Mesothelial cell of epicardium (in vitro differentiated cells): Measurements from ENCODE around the gene DAB2IP. TPM values are rescaled to one million over a fixed set of nuclear protein-coding genes. Genes with fewer than 3 reads are reported as not detected.

Source experiments
- DNase-seq, 2 experiments: peaks; one replicate each; pipeline ENCODE4 v3.0.0; 2021; ENCODE audit warnings: low spot score in 2 of 2; ENCODE audit not compliant: unreplicated experiment in 2 of 2
- H3K27ac Mint-ChIP-seq: 2 replicates; pipeline ENCODE4 v1.8.0; 2021; ENCODE audit warnings: mixed read lengths
- H3K27me3 Mint-ChIP-seq: 2 replicates; pipeline ENCODE4 v1.8.0; 2021; ENCODE audit warnings: low read depth, mixed read lengths
- H3K36me3 Mint-ChIP-seq: 2 replicates; pipeline ENCODE4 v1.8.0; 2021; ENCODE audit warnings: mixed read lengths
- H3K4me1 Mint-ChIP-seq: 2 replicates; pipeline ENCODE4 v1.8.0; 2021; ENCODE audit warnings: mixed read lengths
- H3K4me3 Mint-ChIP-seq: 2 replicates; pipeline ENCODE4 v1.8.0; 2021; ENCODE audit warnings: mild to moderate bottlenecking, moderate library complexity, mixed read lengths
- H3K9me3 Mint-ChIP-seq: 2 replicates; pipeline ENCODE4 v1.8.0; 2021; ENCODE audit warnings: mixed read lengths
- CTCF ChIP-seq: fragments of 200-600 bp; sonication (generic); IDR thresholded peaks from one replicate; pipeline ENCODE4 v1.5.0; 2021; ENCODE audit warnings: antibody characterized with exemption; ENCODE audit not compliant: unreplicated experiment
- total RNA-seq: library from RNA; stranded (reverse); gene quantifications from 3 replicates; pipeline ENCODE4 v1.2.1, GENCODE V29; 2021

DAB2IP gene
- total RNA-seq, 1 donor from 2014 or later = 75.7 TPM

DNA sequence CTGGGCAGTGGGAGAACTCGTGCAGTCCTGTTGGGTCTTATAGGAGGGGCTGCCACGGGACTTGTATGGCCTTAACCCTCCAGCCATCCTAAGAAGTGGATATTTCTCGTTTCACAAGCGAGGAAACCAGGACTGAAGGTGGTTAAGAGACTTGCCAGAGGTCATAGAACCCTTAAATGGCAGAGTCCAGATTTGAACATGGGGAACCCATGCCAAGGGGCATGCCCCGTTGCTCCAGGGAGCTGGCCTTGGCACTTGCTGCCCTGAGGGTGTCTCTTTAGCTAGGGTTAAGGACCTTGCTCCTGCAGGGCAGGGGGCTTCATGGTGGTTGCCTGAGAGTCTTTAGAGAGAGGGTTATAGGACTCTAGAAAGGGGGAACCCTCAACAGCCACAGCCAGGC lies 63.4 kb downstream of the DAB2IP start:
- Mint-ChIP-seq H3K27me3 (no peaks in the 10 kb centered on the region), H3K9me3 (no peaks in the 10 kb centered on the region), H3K27ac (no peak overlapping the region), H3K36me3 (peaks cover 3% of the 10 kb centered on the region), H3K4me3 (no peak overlapping the region), H3K4me1 (peaks cover 16% of the 10 kb centered on the region)
- TF ChIP-seq CTCF = no peak
- DNase-seq = no peak

GRCh38 chr9:121717141-121717991 lies 65.9 kb downstream of the DAB2IP start:
- Mint-ChIP-seq H3K36me3 (peaks cover 3% of the 10 kb centered on the region), H3K4me1 (peaks cover 21% of the 10 kb centered on the region), H3K27me3 (no peaks in the 10 kb centered on the region), H3K4me3 (no peak overlapping the region), H3K9me3 (no peaks in the 10 kb centered on the region), H3K27ac (peak overlapping the region; percentile 82)
- no peak for DNase-seq
- no peak for TF ChIP-seq CTCF

- Mint-ChIP-seq H3K27ac (peak overlapping the region; percentile 82), H3K4me1 (peaks cover 22% of the 10 kb centered on the region), H3K4me3 (no peak overlapping the region), H3K9me3 (no peaks in the 10 kb centered on the region), H3K36me3 (peaks cover 3% of the 10 kb centered on the region), H3K27me3 (no peaks in the 10 kb centered on the region)
- DNase-seq = no peak
- TF ChIP-seq CTCF = no peak
These were observed 66.7 kb downstream of the DAB2IP start for GRCh38 chr9:121718084-121718483.

- peaks cover 22% of the 10 kb centered on the region for H3K4me1 Mint-ChIP-seq
- H3K9me3 Mint-ChIP-seq = no peaks in the 10 kb centered on the region
- H3K4me3 Mint-ChIP-seq = no peak overlapping the region
- no peaks in the 10 kb centered on the region for H3K27me3 Mint-ChIP-seq
- no peak for TF ChIP-seq CTCF
- H3K27ac Mint-ChIP-seq = peak overlapping the region; percentile 19
- no peak for DNase-seq
- H3K36me3 Mint-ChIP-seq = peaks cover 3% of the 10 kb centered on the region
These were observed 67.1 kb downstream of the DAB2IP start for GRCh38 chr9:121718501-121718900.

DNA sequence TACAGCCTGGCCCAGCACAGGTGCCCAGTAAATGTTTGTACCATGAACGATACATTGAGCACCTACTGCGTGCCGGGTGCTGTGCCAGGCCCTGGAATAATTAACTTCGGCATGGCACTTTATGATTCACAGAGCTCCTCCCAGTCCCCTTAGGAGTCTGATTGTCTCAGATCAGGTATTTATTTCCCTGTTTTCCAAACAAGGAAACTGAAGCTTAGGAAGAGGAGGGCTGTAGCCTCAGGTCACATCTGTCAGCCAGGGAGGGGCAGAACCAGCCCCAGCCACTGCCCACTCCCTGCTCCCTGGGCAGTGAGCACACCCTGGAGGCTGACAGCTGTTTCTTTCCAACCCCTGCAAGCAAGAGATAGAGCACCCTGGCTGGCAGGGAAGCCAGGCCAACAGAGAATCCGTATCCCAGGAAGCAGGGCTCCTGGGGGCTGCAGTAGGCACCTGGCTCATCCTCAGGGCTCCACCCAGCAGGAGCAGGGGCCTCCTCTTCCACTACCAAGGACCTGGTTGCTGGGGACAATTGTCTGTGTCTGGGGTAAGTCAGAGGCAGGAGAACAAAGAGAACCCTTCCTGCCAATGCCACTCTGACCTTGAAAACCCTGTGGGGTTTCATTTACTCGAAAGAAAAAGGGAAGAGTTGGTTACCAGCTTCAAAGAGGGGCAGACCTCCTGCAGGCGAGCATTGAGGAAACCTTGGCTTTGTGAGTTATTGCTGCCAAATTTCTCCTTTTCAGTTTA lies 69.0 kb downstream of the DAB2IP start:
- Mint-ChIP-seq H3K27me3 (no peaks in the 10 kb centered on the region), H3K36me3 (no peaks in the 10 kb centered on the region), H3K9me3 (no peaks in the 10 kb centered on the region), H3K4me1 (peaks cover 27% of the 10 kb centered on the region), H3K4me3 (no peak overlapping the region), H3K27ac (no peak overlapping the region)
- TF ChIP-seq CTCF = no peak
- DNase-seq = no peak
